HPDE6-E6E7 (cell line): ENCODE results near the gene UBAC2.
"Not testable (repeated sequence)": the region's sequence is repeated elsewhere in the genome, so short reads cannot be mapped to it uniquely, and the experiment has no call there.

ENCODE experiments used
- DNase-seq: peaks from one replicate; pipeline ENCODE4 v3.0.0; 2011; ENCODE audit warnings: missing footprints; ENCODE audit errors: extremely low spot score

The UBAC2 gene

GRCh38 chr13:99392470-99393135 is 191.9 kb downstream of the UBAC2 start:
- no peak for DNase-seq

GRCh38 chr13:99393391-99393790 is 192.7 kb downstream of the UBAC2 start:
- not testable (repeated sequence) for DNase-seq

DNA sequence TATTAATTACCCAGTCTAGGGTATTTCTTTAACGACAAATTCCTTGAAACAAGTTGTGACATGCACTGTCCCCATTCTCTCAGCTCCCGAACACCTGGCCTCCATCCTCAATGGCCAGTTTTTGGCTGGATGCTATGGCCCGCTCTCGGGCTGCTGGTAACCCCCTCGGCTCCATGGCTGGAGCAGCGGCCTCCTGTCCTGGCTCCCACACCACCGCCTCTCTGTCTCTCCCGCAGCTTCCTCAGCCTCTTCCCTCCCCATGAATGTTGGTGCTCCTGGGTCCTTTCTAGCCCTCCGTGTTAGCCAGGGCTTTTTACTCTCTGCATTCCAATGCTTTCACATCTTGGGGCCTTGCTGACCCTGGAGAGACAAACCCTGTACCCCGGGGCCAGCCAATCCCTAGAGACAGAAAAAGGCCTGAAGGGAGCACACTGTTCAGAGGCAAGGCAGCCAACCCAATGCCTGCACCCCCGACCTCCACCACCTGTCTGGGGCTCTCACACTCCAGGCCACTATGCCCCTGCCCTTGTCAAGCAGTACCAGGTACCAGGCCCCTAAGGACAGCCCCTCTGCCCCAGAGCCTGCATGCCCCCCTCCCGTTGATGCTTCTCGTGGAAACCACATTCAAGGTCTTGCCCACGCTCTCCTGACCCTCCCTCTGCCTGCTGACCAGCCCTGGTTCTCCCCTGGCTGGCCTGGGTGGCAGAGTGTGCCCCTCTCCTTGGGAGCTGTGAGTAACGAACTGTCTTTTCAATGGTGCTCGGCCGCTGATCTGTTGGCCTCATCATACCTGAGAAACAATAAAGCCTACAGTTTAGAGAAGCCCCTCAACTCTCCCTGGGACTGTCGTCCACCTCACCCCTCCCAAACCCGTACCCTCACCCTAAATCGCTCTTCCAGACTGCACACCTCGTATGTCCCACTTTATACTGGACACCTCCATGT is 193.4 kb downstream of the UBAC2 start:
- DNase-seq = no peak

GRCh38 chr13:99395436-99395835 is 194.8 kb downstream of the UBAC2 start:
- DNase-seq = no peak

DNA sequence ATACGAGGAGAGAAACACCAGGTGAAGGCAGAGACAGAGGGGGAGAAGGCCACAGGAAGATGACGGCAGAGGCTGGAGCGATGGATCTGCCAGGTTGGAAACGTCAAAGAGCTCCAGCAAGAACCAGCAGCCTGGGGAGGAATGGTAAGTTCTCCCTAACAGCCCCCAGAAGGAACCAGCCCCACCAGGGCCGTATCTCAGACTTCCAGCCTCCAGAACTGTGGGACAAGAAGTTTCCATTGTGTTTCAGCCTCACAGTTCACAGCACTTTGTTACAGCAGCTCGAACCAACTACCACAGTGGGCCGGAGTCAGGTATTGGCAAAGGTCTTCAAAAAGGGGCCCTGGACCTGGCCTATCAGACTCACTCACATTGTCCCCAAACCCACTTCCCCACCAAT is 195.8 kb downstream of the UBAC2 start:
- DNase-seq = no peak

DNA sequence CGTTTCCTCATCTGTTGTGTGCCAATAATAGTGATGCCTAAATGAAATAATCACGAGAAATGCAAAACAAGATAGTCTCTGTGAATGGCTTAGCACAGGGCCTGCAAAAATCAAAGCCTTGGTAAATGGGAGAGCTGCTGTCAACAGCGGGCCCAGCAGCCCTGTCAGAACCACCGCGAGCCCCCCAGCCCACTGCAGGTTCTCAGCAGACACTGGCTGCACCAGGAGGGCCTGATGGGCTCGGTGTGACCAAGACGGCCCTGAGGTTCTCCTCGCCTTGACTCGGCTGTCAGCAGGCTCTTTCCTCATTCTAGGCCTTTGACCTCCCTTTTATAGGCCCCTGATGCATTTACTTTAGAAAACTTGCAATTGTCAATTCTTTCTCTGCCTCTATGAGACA is 197.4 kb downstream of the UBAC2 start:
- no peak for DNase-seq

GRCh38 chr13:99398916-99399622 is 198.4 kb downstream of the UBAC2 start:
- no peak for DNase-seq

DNA sequence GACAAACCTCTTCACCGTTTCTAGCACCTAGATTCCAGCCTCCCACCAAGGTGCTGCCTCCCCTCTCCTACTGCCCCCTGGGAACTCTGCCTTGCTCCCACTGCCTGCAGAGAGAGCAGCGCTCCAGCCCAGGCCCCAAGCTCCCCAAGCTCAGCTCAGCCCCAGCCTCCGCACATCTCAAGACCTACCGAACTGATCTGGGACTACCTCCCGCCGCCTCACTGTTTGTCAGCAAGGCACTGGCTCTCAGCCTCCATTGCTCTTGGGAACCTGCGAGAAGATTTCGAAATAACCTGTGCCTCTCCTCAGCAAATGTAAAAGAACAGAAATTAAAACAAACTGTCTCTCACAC is 198.9 kb downstream of the UBAC2 start:
- no peak for DNase-seq

GRCh38 chr13:99403458-99403971 is 202.9 kb downstream of the UBAC2 start:
- DNase-seq = no peak

DNA sequence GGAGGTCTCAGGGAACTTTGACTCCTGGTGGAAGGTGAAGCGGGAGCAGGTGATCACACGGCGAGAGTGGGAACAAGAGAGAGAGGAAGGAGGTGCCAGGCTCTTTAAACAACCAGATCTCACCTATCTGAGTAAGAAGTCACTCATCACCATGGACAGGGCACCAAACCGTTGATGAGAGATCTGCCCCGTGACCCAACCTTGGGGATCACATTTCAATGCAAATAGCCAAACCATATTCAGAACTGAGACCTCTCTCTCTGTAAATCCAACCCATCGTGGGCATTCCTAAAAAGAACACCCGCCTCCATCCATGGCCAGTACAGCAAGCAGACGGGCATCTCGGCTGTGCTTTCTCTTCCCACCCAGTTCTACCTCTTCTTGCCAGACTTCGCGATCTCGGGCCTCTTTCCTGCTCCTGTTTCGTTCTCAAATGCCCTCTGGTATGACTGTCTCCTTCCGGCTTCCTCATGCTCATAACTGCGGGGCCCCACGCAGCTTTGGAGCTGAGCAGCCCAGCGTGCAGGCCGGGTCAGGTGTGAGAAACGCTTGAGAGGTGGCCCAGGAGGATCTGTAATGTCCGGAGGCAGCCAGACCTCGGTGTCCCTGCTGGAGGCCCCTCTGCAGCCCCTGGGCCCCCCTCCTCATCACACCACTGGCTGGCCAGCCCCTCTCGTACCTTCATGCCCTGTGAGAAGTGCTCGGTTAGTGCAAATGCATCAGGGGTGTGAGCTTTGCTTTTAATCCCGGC is 203.5 kb downstream of the UBAC2 start:
- no peak for DNase-seq

DNA sequence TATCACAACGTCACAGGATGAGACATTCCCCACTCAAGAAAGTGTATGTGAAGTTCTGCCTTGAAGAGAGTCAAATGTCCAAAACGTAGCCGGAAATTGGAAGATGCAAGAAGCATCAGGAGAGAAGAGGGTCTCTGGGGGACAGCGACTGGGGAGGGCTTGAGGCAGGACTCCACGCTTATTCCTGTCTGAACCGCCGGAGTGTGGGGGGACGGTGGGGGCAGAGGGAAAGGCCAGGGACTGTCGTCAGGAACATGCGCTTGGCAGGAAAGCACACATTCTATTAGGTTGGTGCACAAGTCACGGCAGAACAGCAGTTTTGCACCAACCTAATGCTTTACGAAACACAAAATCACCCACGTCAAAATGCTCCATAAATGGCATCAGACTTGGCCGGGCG is 205.3 kb downstream of the UBAC2 start:
- no peak for DNase-seq

- no peak for DNase-seq
Measured at GRCh38 chr13:99406799-99407201, 206.1 kb downstream of the UBAC2 start.

DNA sequence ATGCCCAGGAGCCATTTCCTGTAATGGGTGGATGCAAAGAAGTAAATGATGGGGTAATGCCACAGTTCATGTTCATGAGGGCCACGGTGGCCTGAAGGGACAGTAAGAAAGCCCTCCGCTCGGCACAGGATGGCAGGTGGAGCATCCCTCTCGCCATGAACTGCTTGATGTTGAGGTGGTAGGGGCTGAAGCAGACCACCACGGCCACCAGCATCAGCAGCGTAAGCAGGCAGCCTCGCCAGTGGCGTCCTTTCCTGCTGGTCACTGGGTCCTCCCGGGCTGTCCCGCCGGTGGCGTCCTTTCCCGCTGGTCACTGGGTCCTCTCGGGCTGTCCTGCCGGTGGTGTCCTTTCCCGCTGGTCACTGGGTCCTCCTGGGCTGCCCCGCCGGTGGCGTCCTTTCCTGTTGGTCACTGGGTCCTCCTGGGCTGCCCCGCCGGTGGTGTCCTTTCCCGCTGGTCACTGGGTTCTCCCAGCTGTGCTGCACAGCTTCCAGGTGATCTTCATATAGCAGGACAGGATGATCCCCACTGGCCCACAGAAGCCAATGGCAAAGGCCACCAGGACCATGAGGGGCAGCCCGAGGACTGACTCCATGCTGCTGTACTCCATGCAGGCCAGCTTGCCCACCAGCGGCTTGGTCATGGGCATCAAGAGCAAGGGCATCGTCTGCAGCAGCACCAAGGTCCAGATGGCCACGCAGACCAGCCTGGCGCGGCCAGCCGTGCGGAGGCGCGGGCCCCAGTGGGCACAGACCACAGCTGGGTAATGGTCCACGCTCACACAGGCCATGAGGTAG is 207.4 kb downstream of the UBAC2 start:
- no peak for DNase-seq

DNA sequence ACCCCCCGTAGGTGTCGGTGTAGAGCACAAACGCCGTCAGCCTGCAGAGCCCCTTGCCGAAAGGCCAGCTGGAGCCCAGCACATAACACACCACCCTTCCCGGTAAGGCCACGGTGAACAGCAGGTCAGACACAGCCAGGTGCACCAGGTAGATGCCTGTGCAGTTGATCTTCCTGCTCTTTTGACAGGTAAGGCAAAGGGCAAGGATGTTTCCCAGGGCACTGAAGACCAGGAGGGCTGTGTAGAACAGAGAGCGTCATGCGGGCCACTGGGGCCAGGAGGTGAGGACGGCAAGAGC is 208.0 kb downstream of the UBAC2 start:
- no peak for DNase-seq

DNA sequence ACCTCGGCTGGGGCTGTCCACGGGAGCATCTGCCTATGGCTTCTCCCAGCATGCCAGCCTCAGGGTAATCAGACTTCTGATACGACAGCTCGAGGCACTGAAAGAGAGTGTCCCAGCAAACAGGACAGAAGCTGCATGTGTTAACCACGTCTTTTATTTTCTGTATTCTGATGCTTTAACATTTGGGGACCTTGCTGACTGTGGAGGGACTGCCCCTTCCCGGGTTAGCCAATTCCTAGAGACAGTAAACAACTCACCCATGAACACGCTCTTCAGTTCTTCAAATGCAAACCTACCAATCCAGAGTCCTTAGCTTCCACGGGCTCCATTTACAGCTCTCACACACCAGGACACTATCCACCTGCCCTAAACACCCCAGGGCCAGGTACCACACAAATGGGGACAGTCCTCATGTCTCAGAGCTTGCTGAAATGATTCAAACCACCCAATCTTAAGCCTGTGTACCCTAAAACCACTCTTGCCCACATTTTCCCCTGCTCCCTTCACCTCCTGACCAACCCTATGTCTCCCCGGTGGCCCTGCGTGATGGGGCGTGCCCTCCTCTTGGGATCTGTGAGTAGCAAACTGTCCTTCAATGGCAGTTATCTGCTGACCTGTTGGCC is 208.9 kb downstream of the UBAC2 start:
- not testable (repeated sequence) for DNase-seq

DNA sequence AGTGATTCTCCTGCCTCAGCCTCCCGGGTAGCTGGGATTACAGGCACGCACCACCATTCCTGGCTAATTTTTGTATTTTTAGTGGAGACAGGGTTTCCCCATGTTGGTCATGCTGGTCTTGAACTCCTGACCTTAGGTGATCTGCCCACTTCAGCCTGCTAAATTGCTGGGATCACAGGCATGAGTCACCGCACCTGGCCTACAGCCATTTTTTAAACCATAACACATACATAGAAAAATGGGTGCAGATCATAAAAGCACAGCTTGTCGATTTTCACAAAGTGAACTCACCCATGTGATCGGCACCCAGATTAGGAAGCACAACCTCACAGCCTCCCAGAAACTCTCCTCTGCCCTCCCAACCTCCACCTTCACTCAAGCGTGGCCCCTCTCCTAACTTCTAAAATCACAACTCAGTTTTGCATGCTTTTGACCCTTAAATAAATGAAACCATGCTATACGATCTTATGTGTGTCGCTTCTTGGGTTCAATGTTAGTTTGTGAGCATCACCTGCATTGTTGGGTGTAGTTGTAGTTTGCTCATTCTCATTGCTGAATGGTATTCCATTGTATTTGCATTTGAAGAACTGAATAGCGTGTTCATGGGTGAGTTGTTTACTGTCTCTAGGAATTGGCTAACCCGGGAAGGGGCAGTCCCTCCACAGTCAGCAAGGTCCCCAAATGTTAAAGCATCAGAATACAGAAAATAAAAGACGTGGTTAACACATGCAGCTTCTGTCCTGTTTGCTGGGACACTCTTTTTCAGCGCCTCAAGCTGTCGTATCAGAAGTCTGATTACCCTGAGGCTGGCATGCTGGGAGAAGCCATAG is 210.2 kb downstream of the UBAC2 start:
- not testable (repeated sequence) for DNase-seq

DNA sequence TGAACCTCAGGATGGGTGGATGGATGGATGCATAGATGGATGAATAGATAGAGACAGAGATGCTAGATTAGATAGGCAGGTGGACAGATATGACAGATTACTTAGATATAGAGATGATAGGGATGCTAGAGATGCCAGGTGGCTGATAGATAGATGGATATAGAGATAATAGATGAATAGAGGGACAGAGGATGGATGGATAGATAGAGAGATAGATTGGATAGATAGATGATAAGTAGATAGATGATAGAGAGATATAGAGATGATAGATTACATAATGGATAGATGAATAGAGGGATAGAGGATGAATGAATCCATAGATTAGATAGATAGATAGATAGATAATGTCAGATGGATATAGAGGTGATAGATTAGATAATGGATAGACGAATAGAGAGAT is 212.2 kb downstream of the UBAC2 start:
- no peak for DNase-seq

- DNase-seq = no peak
Measured at GRCh38 chr13:99414048-99414995, 213.7 kb downstream of the UBAC2 start.
